Tibial nerve (tissue), 3 donors: Measurements from ENCODE around the gene TM2D3.

ENCODE experiments used
- POLR2A ChIP-seq, 2 donors: fragments of 450-650 bp; IDR thresholded peaks; one replicate each; pipeline ENCODE4 v1.6.1; 2017; ENCODE audit warnings: antibody characterized with exemption in 2 of 2, mild to moderate bottlenecking in 2 of 2, moderate library complexity in 2 of 2
- TF ChIP-seq, protein P1 (sequence below), 5 experiments: fragments of 200-600 bp in 3 of 5; fragments of 450-650 bp in 2 of 5; sonication (generic) in 3 of 5; IDR thresholded peaks; one replicate each; pipeline ENCODE4 v1.5.1; 2016 to 2019; ENCODE audit warnings: antibody characterized with exemption in 5 of 5, mild to moderate bottlenecking in 3 of 5, moderate library complexity in 2 of 5

DNA sequence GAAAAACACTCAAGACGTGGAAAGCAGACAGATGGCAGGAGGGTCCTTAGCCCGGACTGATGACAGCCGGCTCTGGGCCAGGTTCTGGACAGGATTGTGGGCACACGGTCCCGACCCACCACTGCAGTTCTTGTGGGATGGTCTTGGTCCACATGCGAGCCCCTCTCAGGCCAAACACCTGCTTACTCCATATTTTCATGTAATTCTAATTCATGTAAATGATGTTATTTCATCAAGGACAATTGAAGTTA lies 32.6 kb downstream of the TM2D3 start:
- no peak for TF ChIP-seq POLR2A (IDR thresholded peaks at IDR 0.05)
- TF ChIP-seq, protein P1, sequence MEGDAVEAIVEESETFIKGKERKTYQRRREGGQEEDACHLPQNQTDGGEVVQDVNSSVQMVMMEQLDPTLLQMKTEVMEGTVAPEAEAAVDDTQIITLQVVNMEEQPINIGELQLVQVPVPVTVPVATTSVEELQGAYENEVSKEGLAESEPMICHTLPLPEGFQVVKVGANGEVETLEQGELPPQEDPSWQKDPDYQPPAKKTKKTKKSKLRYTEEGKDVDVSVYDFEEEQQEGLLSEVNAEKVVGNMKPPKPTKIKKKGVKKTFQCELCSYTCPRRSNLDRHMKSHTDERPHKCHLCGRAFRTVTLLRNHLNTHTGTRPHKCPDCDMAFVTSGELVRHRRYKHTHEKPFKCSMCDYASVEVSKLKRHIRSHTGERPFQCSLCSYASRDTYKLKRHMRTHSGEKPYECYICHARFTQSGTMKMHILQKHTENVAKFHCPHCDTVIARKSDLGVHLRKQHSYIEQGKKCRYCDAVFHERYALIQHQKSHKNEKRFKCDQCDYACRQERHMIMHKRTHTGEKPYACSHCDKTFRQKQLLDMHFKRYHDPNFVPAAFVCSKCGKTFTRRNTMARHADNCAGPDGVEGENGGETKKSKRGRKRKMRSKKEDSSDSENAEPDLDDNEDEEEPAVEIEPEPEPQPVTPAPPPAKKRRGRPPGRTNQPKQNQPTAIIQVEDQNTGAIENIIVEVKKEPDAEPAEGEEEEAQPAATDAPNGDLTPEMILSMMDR (IDR thresholded peaks at IDR 0.05): no peak
